Heart right ventricle (tissue), 16 donors: ENCODE measurements around the gene MYORG. TPM values are rescaled to one million over a fixed set of nuclear protein-coding genes. Genes with fewer than 3 reads are reported as not detected.

Experiments used
- ATAC-seq, 8 donors: fragments of 200-7000 bp; cut with Tn5 transposase; one replicate each; pipeline ENCODE4 v1.9.1; 2020; ENCODE audit warnings: mild to moderate bottlenecking in 8 of 8, moderate library complexity in 8 of 8, moderate number of reproducible peaks in 1 of 8
- DNase-seq, 2 donors: peaks; one replicate each; pipeline ENCODE4 v3.0.0-alpha.2; 2020
- H3K27ac ChIP-seq, 10 donors: fragments of 200-600 bp; sonication (generic) in 2 of 10; one replicate each; pipeline versions ENCODE4 v1.5.0 to v1.8.0; 2020 to 2022; ENCODE audit warnings: mild to moderate bottlenecking in 3 of 10
- H3K27me3 ChIP-seq, 7 donors: fragments of 200-600 bp; one replicate each; pipeline ENCODE4 v1.8.0; 2021 to 2022; ENCODE audit warnings: mild to moderate bottlenecking in 2 of 7
- H3K36me3 ChIP-seq, 9 donors: fragments of 200-600 bp; sonication (generic) in 1 of 9; one replicate each; pipeline versions ENCODE4 v1.5.0 to v1.8.0; 2020 to 2022; ENCODE audit warnings: mild to moderate bottlenecking in 2 of 9
- H3K4me1 ChIP-seq, 9 donors: fragments of 200-600 bp; sonication (generic) in 1 of 9; one replicate each; pipeline versions ENCODE4 v1.5.0 to v1.8.0; 2020 to 2022; ENCODE audit warnings: mild to moderate bottlenecking in 4 of 9
- H3K4me3 ChIP-seq, 10 donors: fragments of 200-600 bp; sonication (generic) in 2 of 10; one replicate each; pipeline versions ENCODE4 v1.5.0 to v1.8.0; 2020 to 2022; ENCODE audit warnings: mild to moderate bottlenecking in 7 of 10, moderate library complexity in 2 of 10
- H3K9me3 ChIP-seq, 11 donors: fragments of 200-600 bp in 10 of 11; sonication (generic) in 2 of 11; one replicate each; pipeline versions ENCODE4 v1.5.0 to v1.8.0; 2013 to 2022; ENCODE audit warnings: mild to moderate bottlenecking in 2 of 11, control low read depth in 1 of 11, moderate library complexity in 1 of 11
- WGBS, 2 donors: extraction: QIAGEN DNeasy Blood & Tissue Kit; methylation state at CpG; one replicate each; pipeline ENCODE4 v1.1.7; 2013; ENCODE audit warnings: inconsistent platforms in 1 of 2; 5-methylcytosine and 5-hydroxymethylcytosine counted together
- intact Hi-C, 10 donors: fragments of 100-400 bp; cut with DNase I; formaldehyde crosslinking; loops; one replicate each; pipeline versions ENCODE4 v1.11.1 to v1.14.2; 2022
- polyA plus RNA-seq, 2 donors: library from polyadenylated mRNA; stranded (reverse); fragments of 200-250 nt; gene quantifications; one replicate each; pipeline ENCODE4 v1.2.3, GENCODE V29; 2013
- total RNA-seq, 10 donors: library from RNA; stranded (reverse); fragmentation: NEBNext Ultra II Directional in 3 of 10; extraction: Animal tissue kit (Norgen Biotek cat#: 25700) in 3 of 10; gene quantifications; one replicate each; pipeline versions ENCODE4 v1.2.1 to v1.2.4, GENCODE V29; 2021 to 2023
- TF ChIP-seq, protein P1 (sequence below), 9 donors: fragments of 200-600 bp; sonication (generic) in 2 of 9; IDR thresholded peaks; one replicate each; pipeline versions ENCODE4 v1.5.0 to v1.8.0; 2021 to 2022; ENCODE audit warnings: antibody characterized with exemption in 9 of 9, mild to moderate bottlenecking in 5 of 9, moderate library complexity in 1 of 9
- donor health status: Arrhythmogenic right ventricular cardiomyopathy.
- donor health status: ischemic (EF 13 %, LVEDD 7.1; RV severe dilation, severe dysfunction).
- donor health status: healthy with polysubstance abuse.
- donor health status: DM: no; HTN: yes; CAD: no.
- donor health status: DM: no; HTN: no; CAD: no.
- donor health status: ischemic (EF 25% LVEDD 6.9; RV normal size, moderate dysfunction).
- donor health status: ischemic (EF 25% LVEDD 5.7; RV mildly dilated, moderate dysfunction).
- donor health status: healthy.
- donor health status: DM: yes; HTN: yes; CAD: no.
- donor health status: Ischemic cardiomyopathy.
- donor health status: ischemic (EF 35%, LVEDD 5.7; RV mildly dilated, moderate dysfunction).
- donor health status: nonischemic (EF 11% LVEDD 7.7; RV severe dilation, severe dysfunction).
- donor health status: DM: yes; HTN: yes; CAD: no.
- donor health status: PGD.
- donor health status: ischemic (EF 29% LVEDD 5.4; RV normal size, mild dysfunction).
- donor health status: nonischemic (EF 23%, LVEDD 6.1; RV moderate dilation, normal function).

Gene MYORG
- total and polyA plus RNA-seq, 12 donors = 1.3 to 9.1 (median 6.3) TPM

GRCh38 chr9:34379334-34380033 is 2.8 kb upstream of the MYORG start:
- TF ChIP-seq, protein P1, sequence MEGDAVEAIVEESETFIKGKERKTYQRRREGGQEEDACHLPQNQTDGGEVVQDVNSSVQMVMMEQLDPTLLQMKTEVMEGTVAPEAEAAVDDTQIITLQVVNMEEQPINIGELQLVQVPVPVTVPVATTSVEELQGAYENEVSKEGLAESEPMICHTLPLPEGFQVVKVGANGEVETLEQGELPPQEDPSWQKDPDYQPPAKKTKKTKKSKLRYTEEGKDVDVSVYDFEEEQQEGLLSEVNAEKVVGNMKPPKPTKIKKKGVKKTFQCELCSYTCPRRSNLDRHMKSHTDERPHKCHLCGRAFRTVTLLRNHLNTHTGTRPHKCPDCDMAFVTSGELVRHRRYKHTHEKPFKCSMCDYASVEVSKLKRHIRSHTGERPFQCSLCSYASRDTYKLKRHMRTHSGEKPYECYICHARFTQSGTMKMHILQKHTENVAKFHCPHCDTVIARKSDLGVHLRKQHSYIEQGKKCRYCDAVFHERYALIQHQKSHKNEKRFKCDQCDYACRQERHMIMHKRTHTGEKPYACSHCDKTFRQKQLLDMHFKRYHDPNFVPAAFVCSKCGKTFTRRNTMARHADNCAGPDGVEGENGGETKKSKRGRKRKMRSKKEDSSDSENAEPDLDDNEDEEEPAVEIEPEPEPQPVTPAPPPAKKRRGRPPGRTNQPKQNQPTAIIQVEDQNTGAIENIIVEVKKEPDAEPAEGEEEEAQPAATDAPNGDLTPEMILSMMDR (IDR thresholded peaks at IDR 0.05) = peak; percentile 95 to 99 (median 97)
- Histone ChIP-seq H3K4me3 (peak overlapping the region in 8 of 10 donors; percentile 2 to 86 (median 65)), H3K4me1 (peaks cover 6 to 53% (median 39%) of the 10 kb centered on the region in 9 donors), H3K27me3 (peaks cover 0 to 9% (median 0%) of the 10 kb centered on the region in 7 donors), H3K9me3 (no peaks in the 10 kb centered on the region), H3K27ac (peak overlapping the region in 3 of 10 donors; percentile 69 to 81 (median 76)), H3K36me3 (no peaks in the 10 kb centered on the region)
- peak; percentile 89 to 90 for DNase-seq
- WGBS, 2 donors = 19 to 23% methylated on average over 35 of the region's 35 CpGs
- intact Hi-C loops = loop anchor here (1.0 to 10.0 kb wide), 9 partner anchors 45 to 252 kb away; partner anchors contain the start of gene DCAF12 (in 1 of the 10)
- peak; percentile 39 to 76 (median 56) for ATAC-seq

DNA sequence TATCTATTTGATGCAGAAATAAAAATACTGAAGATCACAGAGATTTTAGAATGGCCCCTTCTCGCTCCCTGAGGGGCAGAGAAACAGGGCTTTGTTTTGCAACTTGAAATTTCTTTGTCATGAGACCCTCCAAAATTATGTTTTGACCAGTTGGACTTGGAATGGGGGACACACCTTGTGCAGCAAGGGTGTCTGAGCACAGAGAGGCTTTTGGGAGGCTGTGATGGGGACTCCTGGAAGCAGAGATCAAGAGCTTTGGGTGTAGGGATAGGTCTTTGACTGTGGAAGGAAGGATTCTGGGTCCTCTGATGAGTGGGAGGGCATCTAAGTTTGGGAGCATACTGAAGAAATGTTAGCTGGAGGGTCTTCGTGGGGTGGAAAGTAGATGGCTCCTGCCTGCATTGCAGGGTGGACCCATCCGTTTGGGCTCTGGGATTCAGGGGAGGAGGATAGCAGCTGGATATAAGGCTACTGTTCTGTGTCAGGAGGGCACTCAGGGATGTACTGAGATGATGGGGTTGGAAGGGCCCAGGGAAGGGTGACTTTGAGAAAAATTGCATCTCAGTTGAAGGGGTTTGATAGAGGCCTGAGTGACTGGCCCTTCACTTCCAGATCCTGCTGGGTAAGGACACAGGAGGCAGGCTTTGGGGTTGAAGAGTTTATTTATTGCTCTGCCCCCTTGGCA is 1.8 kb upstream of the MYORG start:
- no peak for DNase-seq
- Histone ChIP-seq H3K27ac (peak overlapping the region in 1 of 10 donors; percentile 26), H3K4me1 (peaks cover 6 to 53% (median 39%) of the 10 kb centered on the region in 9 donors), H3K4me3 (no peak overlapping the region), H3K9me3 (no peaks in the 10 kb centered on the region), H3K27me3 (peaks cover 0 to 9% (median 0%) of the 10 kb centered on the region in 7 donors), H3K36me3 (no peaks in the 10 kb centered on the region)
- WGBS, 2 donors = 94 to 98% methylated on average over 3 of the region's 3 CpGs
- TF ChIP-seq, protein P1 (IDR thresholded peaks at IDR 0.05) = no peak
- ATAC-seq = no peak
- intact Hi-C loops = loop anchor here (1.0 to 10.0 kb wide), 9 partner anchors 44 to 251 kb away; partner anchors contain the start of gene DCAF12 (in 1 of the 10)

DNA sequence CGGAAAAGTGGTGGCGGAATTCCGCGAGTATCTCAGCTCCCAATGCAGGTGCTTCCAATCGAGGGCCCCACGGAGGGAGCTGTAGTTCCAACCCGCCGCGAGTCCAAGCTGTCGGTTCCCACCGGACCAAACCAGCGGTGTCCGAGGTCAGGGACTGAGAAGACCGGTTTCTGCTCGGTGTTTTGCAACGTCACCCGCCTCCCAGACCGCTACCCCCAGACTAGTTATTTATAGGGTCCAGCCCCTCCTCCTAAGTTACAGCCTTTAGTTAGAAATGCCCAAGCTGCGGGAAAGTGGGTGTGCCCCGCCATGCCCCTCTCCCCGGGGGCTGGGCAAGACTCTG is 677 bp upstream of the MYORG start:
- intact Hi-C loops = loop anchor here in 6 of 10 donors (1.0 to 10.0 kb wide), 5 partner anchors 45 to 250 kb away; partner anchors contain the start of genes DCAF12 (in 1 of the 6), KIF24 (in 1 of the 6) and NUDT2 (in 1 of the 6)
- TF ChIP-seq, protein P1 (IDR thresholded peaks at IDR 0.05) = no peak
- peaks cover 6 to 53% (median 39%) of the 10 kb centered on the region in 9 donors for H3K4me1 ChIP-seq
- H3K9me3 ChIP-seq = no peaks in the 10 kb centered on the region
- DNase-seq (no peak), ATAC-seq (no peak)
- H3K4me3 ChIP-seq = peak overlapping the region; percentile 55 to 92 (median 80)
- H3K27me3 ChIP-seq = peaks cover 0 to 9% (median 0%) of the 10 kb centered on the region in 7 donors
- H3K27ac ChIP-seq = peak overlapping the region; percentile 35 to 88 (median 75)
- H3K36me3 ChIP-seq = peaks cover 0 to 4% (median 0%) of the 10 kb centered on the region in 9 donors
- 5 to 7% methylated on average over 21 of the region's 21 CpGs for WGBS, 2 donors
